Fibroblast of villous mesenchyme (primary cell): ENCODE measurements around the gene P2RY8. TPM values are rescaled to one million over a fixed set of nuclear protein-coding genes. Genes with fewer than 3 reads are reported as not detected.
"Not testable (repeated sequence)": the region's sequence is repeated elsewhere in the genome, so short reads cannot be mapped to it uniquely, and the experiment has no call there.

Source experiments
- DNase-seq: peaks from one replicate; pipeline ENCODE4 v3.0.0-alpha.2; 2010; ENCODE audit warnings: low read depth
- H3K4me3 ChIP-seq: 2 replicates; pipeline ENCODE4 v1.5.1; 2011; ENCODE audit warnings: low read depth, mild to moderate bottlenecking, low read length
- CTCF ChIP-seq: IDR thresholded peaks from 2 replicates; pipeline ENCODE4 v1.5.1; 2012; ENCODE audit warnings: low read depth, mild to moderate bottlenecking, low read length; ENCODE audit not compliant: insufficient read depth
- total RNA-seq: library from RNA; depleted of rRNA; stranded (reverse); fragments of >200 nt; gene quantifications from 2 replicates; pipeline ENCODE4 v1.2.3, GENCODE V29; 2012

The P2RY8 gene
- total RNA-seq, 1 donor: not detected

- no peak for TF ChIP-seq CTCF
- DNase-seq: no peak
- no peak overlapping the region for H3K4me3 ChIP-seq
These were observed 17.7 kb upstream of the P2RY8 start for GRCh38 chrX:1554469-1555210.

GRCh38 chrX:1551959-1552546 lies 15.1 kb upstream of the P2RY8 start:
- no peak for DNase-seq
- TF ChIP-seq CTCF: no peak

GRCh38 chrX:1546691-1547251 lies 9.8 kb upstream of the P2RY8 start:
- no peak overlapping the region for H3K4me3 ChIP-seq
- TF ChIP-seq CTCF: no peak

More at GRCh38 chrX:1551959-1552546, 15.1 kb upstream of the P2RY8 start:
- no peak overlapping the region for H3K4me3 ChIP-seq

GRCh38 chrX:1545776-1546408 lies 8.9 kb upstream of the P2RY8 start:
- no peak for DNase-seq
- H3K4me3 ChIP-seq: no peak overlapping the region
- TF ChIP-seq CTCF: no peak

More at GRCh38 chrX:1546691-1547251, 9.8 kb upstream of the P2RY8 start:
- DNase-seq: no peak

- no peak for TF ChIP-seq CTCF
- DNase-seq: no peak
- H3K4me3 ChIP-seq: no peak overlapping the region
These were observed 6.2 kb upstream of the P2RY8 start for GRCh38 chrX:1542994-1543725.

- not testable (repeated sequence) for H3K4me3 ChIP-seq
These were observed 2.2 kb upstream of the P2RY8 start for GRCh38 chrX:1539146-1539545.

GRCh38 chrX:1537716-1538090 lies 718 bp upstream of the P2RY8 start:
- not testable (repeated sequence) for DNase-seq, H3K4me3 ChIP-seq

More at GRCh38 chrX:1539146-1539545, 2.2 kb upstream of the P2RY8 start:
- DNase-seq: not testable (repeated sequence)
